Loucy (cell line): ENCODE results near the gene UMODL1.
A peak's percentile ranks its signal among the peaks of the same experiment; 100 is the strongest.

ENCODE experiments used
- H2AFZ ChIP-seq: fragments of 200-600 bp; sonication (generic); 2 replicates; pipeline ENCODE4 v1.6.0; 2016; ENCODE audit warnings: antibody characterized with exemption, mild to moderate bottlenecking, low read length, moderate library complexity
- H3F3A ChIP-seq: fragments of 200-600 bp; 2 replicates; pipeline ENCODE4 v1.6.0; 2016; ENCODE audit warnings: antibody characterized with exemption, low read depth, mild to moderate bottlenecking
- H3K27me3 ChIP-seq: fragments of 200-600 bp; sonication (generic); 2 replicates; pipeline ENCODE4 v1.6.1; 2014; ENCODE audit warnings: low read length, mild to moderate bottlenecking; ENCODE audit not compliant: insufficient read depth, poor library complexity, severe bottlenecking
- H3K36me3 ChIP-seq: fragments of 200-600 bp; sonication (generic); 2 replicates; pipeline ENCODE4 v1.6.1; 2016; ENCODE audit warnings: low read length; ENCODE audit not compliant: insufficient read depth
- H3K4me1 ChIP-seq: fragments of 200-600 bp; sonication (generic); 2 replicates; pipeline ENCODE4 v1.5.1; 2014; ENCODE audit warnings: low read length, mild to moderate bottlenecking; ENCODE audit not compliant: insufficient read depth, poor library complexity, severe bottlenecking
- H3K4me2 ChIP-seq: fragments of 200-600 bp; sonication (generic); 2 replicates; pipeline ENCODE4 v1.6.0; 2014; ENCODE audit warnings: antibody characterized with exemption, low read length, low read depth, mild to moderate bottlenecking; ENCODE audit not compliant: poor library complexity, severe bottlenecking
- H3K4me3 ChIP-seq: fragments of 200-600 bp; sonication (generic); 2 replicates; pipeline ENCODE4 v1.5.1; 2014; ENCODE audit warnings: low read length, mild to moderate bottlenecking, mixed read lengths; ENCODE audit not compliant: poor library complexity, severe bottlenecking
- H3K79me2 ChIP-seq: fragments of 200-600 bp; sonication (generic); 2 replicates; pipeline ENCODE4 v1.6.1; 2014; ENCODE audit warnings: low read length; ENCODE audit not compliant: insufficient read depth
- H3K9ac ChIP-seq: fragments of 200-600 bp; sonication (generic); 2 replicates; pipeline ENCODE4 v1.6.0; 2014; ENCODE audit warnings: mild to moderate bottlenecking, low read depth, low read length, moderate library complexity; ENCODE audit not compliant: poor library complexity, severe bottlenecking
- H3K9me2 ChIP-seq: fragments of 200-600 bp; sonication (generic); replicated peaks from 2 replicates; pipeline ENCODE4 v1.6.1; 2016; ENCODE audit warnings: low read depth, low read length, mixed read lengths
- H3K9me3 ChIP-seq: fragments of 200-600 bp; sonication (generic); 2 replicates; pipeline ENCODE4 v1.6.1; 2014; ENCODE audit warnings: mild to moderate bottlenecking, antibody characterized with exemption, low read length, low read depth; ENCODE audit not compliant: insufficient read depth
- H4K20me1 ChIP-seq: fragments of 200-600 bp; sonication (generic); 2 replicates; pipeline ENCODE4 v1.6.0; 2014; ENCODE audit warnings: antibody characterized with exemption, low read length, mild to moderate bottlenecking; ENCODE audit not compliant: insufficient read depth, poor library complexity, severe bottlenecking
- EZH2phosphoT487 ChIP-seq: fragments of 200-600 bp; IDR thresholded peaks from 2 replicates; pipeline ENCODE4 v1.6.1; 2018; ENCODE audit warnings: antibody characterized with exemption, mild to moderate bottlenecking, moderate library complexity, borderline replicate concordance
- TF ChIP-seq, protein P1 (sequence below): fragments of 200-600 bp; sonication (generic); conservative IDR thresholded peaks from 2 replicates; pipeline ENCODE4 v1.5.1; 2014; ENCODE audit warnings: mild to moderate bottlenecking, antibody characterized with exemption, low read length

The UMODL1 gene

DNA sequence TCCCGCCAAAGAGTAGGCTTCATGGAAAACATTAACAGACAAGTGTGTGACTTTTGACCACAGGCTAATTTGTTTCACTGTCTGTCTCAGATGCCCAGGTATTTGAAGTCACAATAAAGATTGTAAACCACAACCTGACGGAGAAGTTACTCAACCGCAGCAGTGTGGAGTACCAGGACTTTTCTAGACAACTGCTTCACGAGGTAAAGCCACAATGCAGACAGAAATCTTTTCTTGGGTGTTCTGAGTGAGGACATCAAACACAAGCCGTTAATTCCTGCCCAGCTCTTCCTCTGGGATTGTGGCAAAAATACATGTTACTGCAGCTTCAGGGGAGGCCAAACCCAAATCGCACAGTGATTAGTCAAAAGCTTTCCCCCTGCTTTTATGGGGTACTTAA lies 31.0 kb downstream of the UMODL1 start:
- Histone ChIP-seq H3K27me3 (no peaks in the 10 kb centered on the region), H3F3A (no peaks in the 10 kb centered on the region), H4K20me1 (no peaks in the 10 kb centered on the region), H3K4me2 (peak overlapping the region; percentile 57), H3K4me1 (peaks cover 48% of the 10 kb centered on the region), H3K36me3 (no peaks in the 10 kb centered on the region), H3K4me3 (peak overlapping the region; percentile 14), H3K9me2 (no peaks in the 10 kb centered on the region), H3K9ac (peak overlapping the region; percentile 6), H3K9me3 (no peaks in the 10 kb centered on the region), H2AFZ (no peak overlapping the region), H3K79me2 (peaks cover 9% of the 10 kb centered on the region; the same call in 1 of the 2 replicates)
- TF ChIP-seq, protein P1, sequence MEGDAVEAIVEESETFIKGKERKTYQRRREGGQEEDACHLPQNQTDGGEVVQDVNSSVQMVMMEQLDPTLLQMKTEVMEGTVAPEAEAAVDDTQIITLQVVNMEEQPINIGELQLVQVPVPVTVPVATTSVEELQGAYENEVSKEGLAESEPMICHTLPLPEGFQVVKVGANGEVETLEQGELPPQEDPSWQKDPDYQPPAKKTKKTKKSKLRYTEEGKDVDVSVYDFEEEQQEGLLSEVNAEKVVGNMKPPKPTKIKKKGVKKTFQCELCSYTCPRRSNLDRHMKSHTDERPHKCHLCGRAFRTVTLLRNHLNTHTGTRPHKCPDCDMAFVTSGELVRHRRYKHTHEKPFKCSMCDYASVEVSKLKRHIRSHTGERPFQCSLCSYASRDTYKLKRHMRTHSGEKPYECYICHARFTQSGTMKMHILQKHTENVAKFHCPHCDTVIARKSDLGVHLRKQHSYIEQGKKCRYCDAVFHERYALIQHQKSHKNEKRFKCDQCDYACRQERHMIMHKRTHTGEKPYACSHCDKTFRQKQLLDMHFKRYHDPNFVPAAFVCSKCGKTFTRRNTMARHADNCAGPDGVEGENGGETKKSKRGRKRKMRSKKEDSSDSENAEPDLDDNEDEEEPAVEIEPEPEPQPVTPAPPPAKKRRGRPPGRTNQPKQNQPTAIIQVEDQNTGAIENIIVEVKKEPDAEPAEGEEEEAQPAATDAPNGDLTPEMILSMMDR: no peak
- no peak for TF ChIP-seq EZH2phosphoT487

DNA sequence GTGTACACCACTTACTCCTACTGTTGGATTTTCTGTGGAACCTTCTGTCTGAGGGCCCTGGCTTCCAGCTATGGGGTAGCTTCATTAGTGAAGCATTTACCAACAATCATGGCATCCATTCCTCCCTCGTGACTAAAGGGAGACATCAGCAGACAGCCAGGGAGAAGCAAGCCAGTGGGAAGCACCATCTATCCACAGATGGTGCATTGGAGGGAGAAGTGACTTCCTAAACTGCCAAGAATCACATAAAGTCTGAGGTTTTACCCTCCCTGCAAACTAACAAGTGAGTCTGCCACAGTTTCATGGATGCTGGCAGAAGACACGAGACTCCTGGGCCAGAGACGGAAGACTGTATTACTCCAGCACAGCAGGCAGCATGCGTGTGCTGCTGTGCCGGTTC lies 31.4 kb downstream of the UMODL1 start:
- Histone ChIP-seq H2AFZ (no peak overlapping the region), H3K9me2 (no peaks in the 10 kb centered on the region), H3K4me3 (peak overlapping the region; percentile 14), H3K9me3 (no peaks in the 10 kb centered on the region), H3K4me2 (peak overlapping the region; percentile 57), H4K20me1 (no peaks in the 10 kb centered on the region), H3K9ac (peak overlapping the region; percentile 6), H3K36me3 (no peaks in the 10 kb centered on the region), H3K4me1 (peaks cover 48% of the 10 kb centered on the region), H3K27me3 (no peaks in the 10 kb centered on the region), H3F3A (peaks cover 4% of the 10 kb centered on the region), H3K79me2 (peaks cover 11% of the 10 kb centered on the region; the same call in 1 of the 2 replicates)
- TF ChIP-seq EZH2phosphoT487: no peak
- TF ChIP-seq, protein P1: no peak

GRCh38 chr21:42102991-42103390 lies 31.9 kb downstream of the UMODL1 start:
- TF ChIP-seq, protein P1: no peak
- no peak for TF ChIP-seq EZH2phosphoT487
- Histone ChIP-seq H3K9ac (no peak overlapping the region), H3K4me1 (peaks cover 48% of the 10 kb centered on the region), H2AFZ (no peak overlapping the region), H3K27me3 (no peaks in the 10 kb centered on the region), H4K20me1 (no peaks in the 10 kb centered on the region), H3K36me3 (no peaks in the 10 kb centered on the region), H3K4me2 (no peak overlapping the region), H3K9me3 (no peaks in the 10 kb centered on the region), H3F3A (peaks cover 6% of the 10 kb centered on the region), H3K4me3 (no peak overlapping the region), H3K79me2 (peaks cover 11% of the 10 kb centered on the region; the same call in 1 of the 2 replicates), H3K9me2 (no peaks in the 10 kb centered on the region)
